Skin epidermis (tissue), 12 donors: ENCODE measurements around the gene CRIP1.
A peak's percentile ranks its signal among the peaks of the same experiment; 100 is the strongest.

Source experiments
- H3K27ac ChIP-seq, 21 experiments: fragments of 200-600 bp; sonication (generic) in 11 of 21; one replicate each; pipeline ENCODE4 v1.5.0; 2020; ENCODE audit warnings: mild to moderate bottlenecking in 3 of 21, inconsistent platforms in 2 of 21, moderate library complexity in 2 of 21
- H3K4me3 ChIP-seq, 7 experiments: fragments of 200-600 bp; sonication (generic) in 2 of 7; one replicate each; pipeline ENCODE4 v1.5.0; 2020; ENCODE audit warnings: inconsistent platforms in 2 of 7, mild to moderate bottlenecking in 2 of 7, moderate library complexity in 1 of 7

CRIP1 gene

GRCh38 chr14:105450123-105450505, 36.6 kb upstream of the CRIP1 start:
- no peak overlapping the region for H3K27ac ChIP-seq
- no peak overlapping the region for H3K4me3 ChIP-seq

GRCh38 chr14:105450864-105451720, 35.6 kb upstream of the CRIP1 start:
- H3K27ac ChIP-seq = no peak overlapping the region
- H3K4me3 ChIP-seq = no peak overlapping the region

- H3K27ac ChIP-seq = no peak overlapping the region
- H3K4me3 ChIP-seq = no peak overlapping the region
Measured at GRCh38 chr14:105452963-105453362, 33.7 kb upstream of the CRIP1 start.

- Histone ChIP-seq H3K27ac (no peak overlapping the region), H3K4me3 (no peak overlapping the region)
Measured at GRCh38 chr14:105453847-105454246, 32.8 kb upstream of the CRIP1 start.

- H3K27ac ChIP-seq = no peak overlapping the region
- no peak overlapping the region for H3K4me3 ChIP-seq
Measured at GRCh38 chr14:105455086-105455640, 31.5 kb upstream of the CRIP1 start.

- no peak overlapping the region for H3K4me3 ChIP-seq
Measured at GRCh38 chr14:105455766-105456660, 30.7 kb upstream of the CRIP1 start.

GRCh38 chr14:105456736-105457617, 29.7 kb upstream of the CRIP1 start:
- Histone ChIP-seq H3K4me3 (no peak overlapping the region), H3K27ac (no peak overlapping the region)

More at GRCh38 chr14:105455766-105456660, 30.7 kb upstream of the CRIP1 start:
- H3K27ac ChIP-seq = no peak overlapping the region

GRCh38 chr14:105458010-105458409, 28.7 kb upstream of the CRIP1 start:
- H3K4me3 ChIP-seq = no peak overlapping the region
- no peak overlapping the region for H3K27ac ChIP-seq

- Histone ChIP-seq H3K27ac (no peak overlapping the region), H3K4me3 (no peak overlapping the region)
Measured at GRCh38 chr14:105458571-105458970, 28.1 kb upstream of the CRIP1 start.

GRCh38 chr14:105460116-105460515, 26.6 kb upstream of the CRIP1 start:
- Histone ChIP-seq H3K27ac (no peak overlapping the region), H3K4me3 (no peak overlapping the region)

GRCh38 chr14:105460616-105461015, 26.1 kb upstream of the CRIP1 start:
- Histone ChIP-seq H3K27ac (no peak overlapping the region), H3K4me3 (no peak overlapping the region)

- Histone ChIP-seq H3K4me3 (no peak overlapping the region), H3K27ac (no peak overlapping the region)
Measured at GRCh38 chr14:105461903-105462302, 24.8 kb upstream of the CRIP1 start.

GRCh38 chr14:105464501-105464900, 22.2 kb upstream of the CRIP1 start:
- Histone ChIP-seq H3K27ac (no peak overlapping the region), H3K4me3 (no peak overlapping the region)

GRCh38 chr14:105465209-105466031, 21.3 kb upstream of the CRIP1 start:
- H3K27ac ChIP-seq = no peak overlapping the region

GRCh38 chr14:105466531-105467248, 20.0 kb upstream of the CRIP1 start:
- peak overlapping the region in 3 of 21 experiments; percentile 11 to 73 (median 51) for H3K27ac ChIP-seq

More at GRCh38 chr14:105465209-105466031, 21.3 kb upstream of the CRIP1 start:
- H3K4me3 ChIP-seq = no peak overlapping the region

GRCh38 chr14:105467249-105467941, 19.3 kb upstream of the CRIP1 start:
- Histone ChIP-seq H3K4me3 (no peak overlapping the region), H3K27ac (peak overlapping the region in 4 of 21 experiments; percentile 11 to 73 (median 56))

More at GRCh38 chr14:105466531-105467248, 20.0 kb upstream of the CRIP1 start:
- H3K4me3 ChIP-seq = no peak overlapping the region

GRCh38 chr14:105467942-105468471, 18.7 kb upstream of the CRIP1 start:
- H3K4me3 ChIP-seq = no peak overlapping the region
- H3K27ac ChIP-seq = peak overlapping the region in 6 of 21 experiments; percentile 18 to 73 (median 46)
